Dendritic cell treated with granulocyte-macrophage colony-stimulating factor and Interleukin-4, amounts not matched to agents 40 ng/mL and 50 ng/mL, for 4 days (primary cell): ENCODE measurements around the gene CD8B.

ENCODE experiments used
- H3K27ac Mint-ChIP-seq: one replicate; pipeline ENCODE4 v1.8.0; 2022; ENCODE audit warnings: mild to moderate bottlenecking, mixed read lengths
- H3K27me3 Mint-ChIP-seq: one replicate; pipeline ENCODE4 v1.8.0; 2022; ENCODE audit warnings: mild to moderate bottlenecking, mixed read lengths
- H3K36me3 Mint-ChIP-seq: one replicate; pipeline ENCODE4 v1.8.0; 2022; ENCODE audit warnings: low read depth, mixed read lengths
- H3K4me1 Mint-ChIP-seq: one replicate; pipeline ENCODE4 v1.8.0; 2022; ENCODE audit warnings: low read depth, mixed read lengths
- H3K4me3 Mint-ChIP-seq: one replicate; pipeline ENCODE4 v1.8.0; 2022; ENCODE audit warnings: mild to moderate bottlenecking, moderate library complexity, mixed read lengths
- H3K9me3 Mint-ChIP-seq: one replicate; pipeline ENCODE4 v1.8.0; 2022; ENCODE audit warnings: mixed read lengths
- intact Hi-C: fragments of 100-400 bp; cut with micrococcal nuclease; formaldehyde crosslinking; loops from one replicate; pipeline ENCODE4 v1.15.0; 2022

The CD8B gene

DNA sequence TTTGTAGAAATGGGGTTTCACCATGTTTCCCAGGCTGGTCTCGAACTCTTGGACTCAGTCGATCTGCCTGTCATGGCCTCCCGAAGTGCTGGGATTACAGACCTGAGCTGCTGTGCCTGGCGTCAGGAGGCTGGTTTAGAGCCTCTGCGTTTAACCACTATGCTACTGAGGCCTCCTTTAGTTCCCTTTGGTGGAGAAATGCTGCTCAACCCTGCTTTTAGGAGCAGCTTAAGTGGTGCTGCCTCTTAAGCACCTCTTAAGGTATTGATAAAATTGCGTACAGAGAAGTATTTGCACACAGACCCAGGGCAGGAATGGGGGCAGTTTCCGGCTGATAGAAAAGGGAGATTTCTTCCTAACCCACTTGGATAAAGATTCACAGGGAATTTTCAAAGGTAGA lies 78.9 kb downstream of the CD8B start:
- H3K27ac Mint-ChIP-seq = no peak overlapping the region
- no peaks in the 10 kb centered on the region for H3K9me3 Mint-ChIP-seq
- H3K27me3 Mint-ChIP-seq = peaks cover 20% of the 10 kb centered on the region
- H3K4me3 Mint-ChIP-seq = no peak overlapping the region
- peaks cover 38% of the 10 kb centered on the region for H3K4me1 Mint-ChIP-seq
- no peaks in the 10 kb centered on the region for H3K36me3 Mint-ChIP-seq
- intact Hi-C loops = no loop called here

GRCh38 chr2:86781363-86781762 lies 80.3 kb downstream of the CD8B start:
- Mint-ChIP-seq H3K27ac (no peak overlapping the region), H3K4me1 (peaks cover 34% of the 10 kb centered on the region), H3K36me3 (peaks cover 5% of the 10 kb centered on the region), H3K27me3 (peaks cover 12% of the 10 kb centered on the region), H3K9me3 (no peaks in the 10 kb centered on the region), H3K4me3 (no peak overlapping the region)
- intact Hi-C loops = no loop called here

DNA sequence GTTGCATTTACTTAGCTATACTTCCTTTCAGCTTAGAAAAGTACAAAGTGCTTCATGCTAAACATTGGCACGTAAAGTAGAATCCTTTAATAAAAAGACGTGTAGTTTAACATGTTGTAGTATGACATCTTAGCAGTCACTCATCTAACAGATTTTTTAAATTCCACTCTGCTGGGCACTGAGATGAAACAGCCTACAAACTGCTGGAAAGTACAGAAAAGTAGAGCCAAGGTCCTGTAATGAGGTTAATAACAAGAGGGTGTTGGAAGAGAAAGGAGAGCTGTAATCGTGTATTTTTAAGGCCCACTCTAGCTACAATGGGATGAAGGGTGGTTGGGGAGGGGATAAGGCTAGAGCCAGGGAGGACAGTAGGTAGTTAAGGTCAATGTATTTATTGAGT lies 81.7 kb downstream of the CD8B start:
- H3K27me3 Mint-ChIP-seq = peaks cover 2% of the 10 kb centered on the region
- intact Hi-C loops = no loop called here
- no peak overlapping the region for H3K4me3 Mint-ChIP-seq
- peaks cover 14% of the 10 kb centered on the region for H3K36me3 Mint-ChIP-seq
- no peaks in the 10 kb centered on the region for H3K9me3 Mint-ChIP-seq
- no peak overlapping the region for H3K27ac Mint-ChIP-seq
- peaks cover 34% of the 10 kb centered on the region for H3K4me1 Mint-ChIP-seq

DNA sequence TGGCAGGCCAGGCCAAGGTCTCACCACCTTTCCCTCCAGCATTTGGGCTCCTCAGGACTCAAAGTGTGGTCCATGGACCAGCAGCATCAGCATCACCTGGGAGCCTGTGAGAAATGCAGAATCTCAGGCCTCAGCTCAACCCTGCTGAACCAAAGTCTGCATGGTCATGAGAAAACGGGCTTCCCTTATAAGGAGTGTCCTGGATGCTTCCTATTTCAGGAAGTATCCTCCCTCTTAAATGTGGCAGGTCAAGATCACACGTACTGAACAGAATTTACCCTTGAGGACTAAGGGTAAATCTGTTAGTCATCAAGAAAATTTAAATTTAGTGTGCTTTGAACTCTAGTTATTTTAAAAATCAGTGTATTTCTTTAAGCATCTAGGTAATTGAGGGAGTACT lies 82.7 kb downstream of the CD8B start:
- peaks cover 24% of the 10 kb centered on the region for H3K36me3 Mint-ChIP-seq
- no peak overlapping the region for H3K27ac Mint-ChIP-seq
- intact Hi-C loops = no loop called here
- H3K27me3 Mint-ChIP-seq = peaks cover 2% of the 10 kb centered on the region
- H3K4me1 Mint-ChIP-seq = peaks cover 29% of the 10 kb centered on the region
- no peaks in the 10 kb centered on the region for H3K9me3 Mint-ChIP-seq
- H3K4me3 Mint-ChIP-seq = no peak overlapping the region

GRCh38 chr2:86776532-86776931 lies 85.2 kb downstream of the CD8B start:
- Mint-ChIP-seq H3K36me3 (peaks cover 48% of the 10 kb centered on the region), H3K27me3 (no peaks in the 10 kb centered on the region), H3K4me3 (no peak overlapping the region), H3K27ac (no peak overlapping the region), H3K9me3 (no peaks in the 10 kb centered on the region), H3K4me1 (peaks cover 13% of the 10 kb centered on the region)
- intact Hi-C loops = no loop called here

GRCh38 chr2:86775338-86775737 lies 86.3 kb downstream of the CD8B start:
- intact Hi-C loops = no loop called here
- H3K27ac Mint-ChIP-seq = no peak overlapping the region
- no peaks in the 10 kb centered on the region for H3K27me3 Mint-ChIP-seq
- no peak overlapping the region for H3K4me3 Mint-ChIP-seq
- H3K9me3 Mint-ChIP-seq = no peaks in the 10 kb centered on the region
- H3K4me1 Mint-ChIP-seq = peaks cover 7% of the 10 kb centered on the region
- H3K36me3 Mint-ChIP-seq = peaks cover 60% of the 10 kb centered on the region

- peaks cover 61% of the 10 kb centered on the region for H3K36me3 Mint-ChIP-seq
- H3K9me3 Mint-ChIP-seq = no peaks in the 10 kb centered on the region
- H3K27me3 Mint-ChIP-seq = no peaks in the 10 kb centered on the region
- intact Hi-C loops = no loop called here
- H3K4me1 Mint-ChIP-seq = peaks cover 7% of the 10 kb centered on the region
- H3K27ac Mint-ChIP-seq = no peak overlapping the region
- H3K4me3 Mint-ChIP-seq = no peak overlapping the region
Observed at GRCh38 chr2:86774862-86775261, 86.8 kb downstream of the CD8B start.

DNA sequence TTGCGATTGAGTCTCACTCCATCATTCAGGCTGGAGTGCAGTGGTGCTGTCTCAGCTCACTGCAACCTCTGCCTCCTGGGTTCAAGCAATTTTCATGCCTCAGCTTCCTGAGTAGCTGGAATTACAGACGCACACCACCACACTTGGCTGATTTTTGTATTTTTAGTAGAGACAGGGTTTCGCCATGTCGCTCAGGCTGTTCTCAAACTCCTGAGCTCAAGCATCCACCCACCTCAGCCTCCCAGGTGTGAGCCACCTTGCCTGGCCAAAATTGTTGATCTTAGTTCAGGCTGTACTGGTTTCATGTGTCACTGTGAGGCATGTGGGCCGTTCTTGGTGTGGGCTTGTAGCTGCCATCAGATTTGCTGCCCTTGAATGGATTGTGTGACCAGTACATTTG lies 89.1 kb downstream of the CD8B start:
- H3K4me3 Mint-ChIP-seq = no peak overlapping the region
- no peaks in the 10 kb centered on the region for H3K9me3 Mint-ChIP-seq
- H3K27ac Mint-ChIP-seq = no peak overlapping the region
- intact Hi-C loops = no loop called here
- H3K27me3 Mint-ChIP-seq = no peaks in the 10 kb centered on the region
- peaks cover 69% of the 10 kb centered on the region for H3K36me3 Mint-ChIP-seq
- H3K4me1 Mint-ChIP-seq = no peaks in the 10 kb centered on the region

DNA sequence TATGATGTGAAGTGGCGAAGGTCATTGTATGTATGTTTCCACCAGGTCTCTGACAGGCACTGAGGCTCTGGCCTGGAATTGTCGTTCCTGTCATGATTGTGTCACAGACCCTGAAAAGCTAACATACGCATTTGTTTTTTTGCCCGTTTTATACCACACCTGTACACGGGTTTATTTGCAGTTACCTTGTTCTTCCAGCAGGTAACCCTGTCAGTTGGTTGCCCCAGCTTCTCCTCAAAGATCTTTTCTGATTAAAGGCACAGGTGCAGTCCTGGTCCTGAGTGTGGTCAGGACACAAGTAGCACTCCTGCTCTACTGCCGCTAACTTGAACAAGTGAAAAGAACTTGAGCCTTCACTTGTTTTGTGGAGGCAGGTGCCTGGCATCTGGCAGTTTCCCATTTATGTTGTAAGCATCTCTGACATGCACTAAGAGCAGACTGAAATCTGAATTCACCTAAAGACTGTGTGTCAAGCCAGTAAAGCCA lies 90.8 kb downstream of the CD8B start:
- no peak overlapping the region for H3K4me3 Mint-ChIP-seq
- no peaks in the 10 kb centered on the region for H3K9me3 Mint-ChIP-seq
- H3K36me3 Mint-ChIP-seq = peaks cover 81% of the 10 kb centered on the region
- H3K27me3 Mint-ChIP-seq = no peaks in the 10 kb centered on the region
- intact Hi-C loops = no loop called here
- H3K27ac Mint-ChIP-seq = no peak overlapping the region
- no peaks in the 10 kb centered on the region for H3K4me1 Mint-ChIP-seq

DNA sequence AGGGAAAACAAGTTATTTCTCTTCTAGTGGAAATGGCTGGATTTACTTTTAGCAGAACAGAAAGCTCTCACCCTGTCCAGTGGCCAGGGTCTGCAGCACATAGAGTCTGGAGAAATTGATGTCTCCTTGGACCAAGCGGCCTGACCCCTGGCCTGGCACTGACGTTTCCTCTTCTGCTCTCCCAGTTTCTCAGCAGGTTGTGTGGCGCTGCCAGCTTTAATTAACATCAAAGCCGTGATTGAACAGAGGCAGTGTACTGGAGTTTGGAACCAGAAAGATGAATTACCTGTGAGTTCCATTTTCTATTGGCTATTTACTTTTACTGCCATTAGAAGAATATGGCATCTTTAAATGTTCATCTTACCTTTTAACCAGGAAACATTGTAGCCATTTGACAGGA lies 91.8 kb downstream of the CD8B start:
- Mint-ChIP-seq H3K27me3 (no peaks in the 10 kb centered on the region), H3K27ac (no peak overlapping the region), H3K36me3 (peaks cover 76% of the 10 kb centered on the region), H3K4me1 (no peaks in the 10 kb centered on the region), H3K9me3 (no peaks in the 10 kb centered on the region), H3K4me3 (no peak overlapping the region)
- intact Hi-C loops = loop anchor here (5.0 kb wide), 1 partner anchor 37 kb away; no protein-coding TSS in a partner anchor

- H3K27ac Mint-ChIP-seq = no peak overlapping the region
- intact Hi-C loops = loop anchor here (5.0 kb wide), 1 partner anchor 39 kb away; no protein-coding TSS in a partner anchor
- H3K36me3 Mint-ChIP-seq = peaks cover 62% of the 10 kb centered on the region
- H3K27me3 Mint-ChIP-seq = no peaks in the 10 kb centered on the region
- no peak overlapping the region for H3K4me3 Mint-ChIP-seq
- no peaks in the 10 kb centered on the region for H3K9me3 Mint-ChIP-seq
- no peaks in the 10 kb centered on the region for H3K4me1 Mint-ChIP-seq
Observed at GRCh38 chr2:86768189-86768949, 93.3 kb downstream of the CD8B start.
